OCI-LY3 (cell line): ENCODE results near the gene ANGPTL7.

ENCODE experiments used
- CTCF ChIP-seq: fragments of 200-600, 300-600 bp; sonication (generic); IDR thresholded peaks from 2 replicates; pipeline ENCODE4 v1.5.1; 2014; ENCODE audit warnings: antibody characterized with exemption, low read length, low read depth
- EZH2phosphoT487 ChIP-seq: fragments of 200-600 bp; shearing (Covaris generic); IDR thresholded peaks from 2 replicates; pipeline ENCODE4 v1.6.1; 2018; ENCODE audit warnings: antibody characterized with exemption, mixed run types, low read depth

GRCh38 chr1:11157394-11157793 lies 31.8 kb upstream of the ANGPTL7 start:
- no peak for TF ChIP-seq CTCF
- no peak for TF ChIP-seq EZH2phosphoT487
